H9 (cell line): ENCODE results near the gene IL6R. TPM values are rescaled to one million over a fixed set of nuclear protein-coding genes. Genes with fewer than 3 reads are reported as not detected.

Experiments used
- DNase-seq: peaks from one replicate; pipeline ENCODE4 v3.0.0-alpha.2; 2017
- H2AFZ ChIP-seq: one replicate; pipeline ENCODE4 v1.6.1; 2013; ENCODE audit warnings: mild to moderate bottlenecking, low read length, control low read depth, moderate library complexity
- H2AK5ac ChIP-seq: 2 replicates; pipeline ENCODE4 v1.6.1; 2013; ENCODE audit warnings: low read length, control low read depth, mixed read lengths; ENCODE audit not compliant: insufficient read length
- H2BK120ac ChIP-seq: one replicate; pipeline ENCODE4 v1.6.1; 2013; ENCODE audit warnings: low read depth, mild to moderate bottlenecking, low read length, control low read depth, inconsistent platforms; ENCODE audit not compliant: poor library complexity, severe bottlenecking
- H2BK12ac ChIP-seq: 2 replicates; pipeline ENCODE4 v1.6.1; 2013; ENCODE audit warnings: low read length, control low read depth, mixed read lengths, low read depth; ENCODE audit not compliant: insufficient read length
- H2BK15ac ChIP-seq: 2 replicates; pipeline ENCODE4 v1.6.1; 2013; ENCODE audit warnings: low read depth, low read length, control low read depth
- H2BK20ac ChIP-seq: one replicate; pipeline ENCODE4 v1.6.1; 2013; ENCODE audit warnings: low read depth, mild to moderate bottlenecking, low read length, control low read depth, inconsistent platforms; ENCODE audit not compliant: poor library complexity, severe bottlenecking
- H2BK5ac ChIP-seq: 2 replicates; pipeline ENCODE4 v1.6.1; 2013; ENCODE audit warnings: low read length, control low read depth, mixed read lengths; ENCODE audit not compliant: insufficient read length
- H3K14ac ChIP-seq: 2 replicates; pipeline ENCODE4 v1.6.1; 2013; ENCODE audit warnings: low read length, control low read depth; ENCODE audit not compliant: insufficient read depth
- H3K18ac ChIP-seq: 2 replicates; pipeline ENCODE4 v1.6.1; 2013; ENCODE audit warnings: low read depth, mild to moderate bottlenecking, mixed read lengths, low read length, control low read depth; ENCODE audit not compliant: insufficient read length
- H3K23ac ChIP-seq: 2 replicates; pipeline ENCODE4 v1.6.1; 2013; ENCODE audit warnings: low read length, control low read depth, mixed read lengths, low read depth; ENCODE audit not compliant: insufficient read length
- H3K23me2 ChIP-seq: 2 replicates; pipeline ENCODE4 v1.6.1; 2013; ENCODE audit warnings: low read depth, mild to moderate bottlenecking, mixed read lengths, low read length, control low read depth; ENCODE audit not compliant: insufficient read length, poor library complexity, severe bottlenecking
- H3K27ac ChIP-seq: 2 replicates; pipeline ENCODE4 v1.5.1; 2013; ENCODE audit warnings: low read length, control low read depth, mixed read lengths, low read depth; ENCODE audit not compliant: insufficient read length
- H3K27me3 ChIP-seq: 2 replicates; pipeline ENCODE4 v1.6.1; 2013; ENCODE audit warnings: low read length, control low read depth, inconsistent platforms; ENCODE audit not compliant: insufficient read depth
- H3K4ac ChIP-seq: 2 replicates; pipeline ENCODE4 v1.6.1; 2013; ENCODE audit warnings: low read depth, mild to moderate bottlenecking, control low read depth, inconsistent platforms, low read length, moderate library complexity
- H3K4me1 ChIP-seq: 2 replicates; pipeline ENCODE4 v1.6.1; 2013; ENCODE audit warnings: low read length, control low read depth, inconsistent platforms; ENCODE audit not compliant: insufficient read depth
- H3K4me2 ChIP-seq: 2 replicates; pipeline ENCODE4 v1.6.1; 2013; ENCODE audit warnings: low read length, control low read depth, mixed read lengths; ENCODE audit not compliant: insufficient read length, insufficient read depth
- H3K56ac ChIP-seq: 2 replicates; pipeline ENCODE4 v1.6.1; 2013; ENCODE audit warnings: low read depth, mild to moderate bottlenecking, mixed read lengths, low read length, control low read depth; ENCODE audit not compliant: insufficient read length
- H3K79me1 ChIP-seq: 2 replicates; pipeline ENCODE4 v1.6.1; 2013; ENCODE audit warnings: low read depth, mild to moderate bottlenecking, moderate library complexity, low read length, control low read depth, inconsistent platforms; ENCODE audit not compliant: insufficient read depth, poor library complexity, severe bottlenecking
- H3K79me2 ChIP-seq: 2 replicates; pipeline ENCODE4 v1.6.1; 2013; ENCODE audit warnings: low read length, control low read depth, inconsistent platforms; ENCODE audit not compliant: insufficient read depth
- H3K9ac ChIP-seq: 2 replicates; pipeline ENCODE4 v1.6.1; 2013; ENCODE audit warnings: low read length, control low read depth, mixed read lengths; ENCODE audit not compliant: insufficient read length; ENCODE audit errors: extremely low read depth
- H3K9me3 ChIP-seq: one replicate; pipeline ENCODE4 v1.6.1; 2013; ENCODE audit warnings: low read depth, low read length, inconsistent platforms; ENCODE audit not compliant: control insufficient read depth
- H3T11ph ChIP-seq: one replicate; pipeline ENCODE4 v1.6.1; 2013; ENCODE audit warnings: mild to moderate bottlenecking, low read length, control low read depth, inconsistent platforms
- H4K20me1 ChIP-seq: one replicate; pipeline ENCODE4 v1.6.1; 2013; ENCODE audit not compliant: control insufficient read depth, insufficient read length, insufficient read depth
- H4K5ac ChIP-seq: 2 replicates; pipeline ENCODE4 v1.6.1; 2013; ENCODE audit warnings: low read depth, mild to moderate bottlenecking, mixed read lengths, low read length, control low read depth; ENCODE audit not compliant: insufficient read length
- H4K8ac ChIP-seq: replicated peaks from 2 replicates; pipeline ENCODE4 v1.6.1; 2013; ENCODE audit warnings: low read length, control low read depth, mixed read lengths, low read depth; ENCODE audit not compliant: insufficient read length
- H4K91ac ChIP-seq: 2 replicates; pipeline ENCODE4 v1.6.1; 2013; ENCODE audit warnings: low read depth, mild to moderate bottlenecking, moderate library complexity, mixed read lengths, low read length, control low read depth; ENCODE audit not compliant: insufficient read length
- H3K27ac Mint-ChIP-seq, 3 experiments: 2 replicates in 2 of 3; 3 replicates in 1 of 3; pipeline ENCODE4 v1.8.0; 2020 to 2021; ENCODE audit warnings: mixed read lengths in 3 of 3, mild to moderate bottlenecking in 1 of 3, moderate library complexity in 1 of 3
- H3K27me3 Mint-ChIP-seq: 2 replicates; pipeline ENCODE4 v1.8.0; 2021; ENCODE audit warnings: low read depth, mild to moderate bottlenecking, moderate library complexity, mixed read lengths
- H3K36me3 Mint-ChIP-seq, 3 experiments: 2 replicates in 2 of 3; 3 replicates in 1 of 3; pipeline ENCODE4 v1.8.0; 2020 to 2021; ENCODE audit warnings: low read depth in 3 of 3, mixed read lengths in 3 of 3; ENCODE audit not compliant: insufficient read depth in 1 of 3
- H3K4me1 Mint-ChIP-seq, 2 experiments: 2 replicates each; pipeline ENCODE4 v1.8.0; 2020; ENCODE audit warnings: mixed read lengths in 2 of 2
- H3K4me3 Mint-ChIP-seq, 2 experiments: 2 replicates in 1 of 2; 3 replicates in 1 of 2; pipeline ENCODE4 v1.8.0; 2020 to 2021; ENCODE audit warnings: mild to moderate bottlenecking in 2 of 2, mixed read lengths in 2 of 2, moderate library complexity in 1 of 2
- H3K9me3 Mint-ChIP-seq, 2 experiments: 2 replicates in 1 of 2; 3 replicates in 1 of 2; pipeline ENCODE4 v1.8.0; 2020; ENCODE audit warnings: mild to moderate bottlenecking in 2 of 2, mixed read lengths in 2 of 2, moderate library complexity in 1 of 2
- WGBS: extraction: QIAGEN DNeasy Blood & Tissue Kit; methylation state at CpG from one replicate; pipeline ENCODE4 v1.1.7; 2013; ENCODE audit warnings: missing lambda C conversion rate, low lambda C conversion rate, mixed read lengths; ENCODE audit not compliant: insufficient read length; ENCODE audit errors: extremely low coverage; 5-methylcytosine and 5-hydroxymethylcytosine counted together
- total RNA-seq: library from RNA; stranded (reverse); gene quantifications from 2 replicates; pipeline ENCODE4 v1.2.1, GENCODE V29; 2021
- TF ChIP-seq, protein P1 (sequence below): fragments of 200-600 bp; sonication (generic); conservative IDR thresholded peaks from 3 replicates; pipeline ENCODE4 v1.8.0; 2021; ENCODE audit warnings: antibody characterized with exemption, mild to moderate bottlenecking

IL6R gene
- total RNA-seq, 1 experiment from 2014 or later = 1.7 TPM

GRCh38 chr1:154435599-154436200 is 30.6 kb downstream of the IL6R start:
- TF ChIP-seq, protein P1, sequence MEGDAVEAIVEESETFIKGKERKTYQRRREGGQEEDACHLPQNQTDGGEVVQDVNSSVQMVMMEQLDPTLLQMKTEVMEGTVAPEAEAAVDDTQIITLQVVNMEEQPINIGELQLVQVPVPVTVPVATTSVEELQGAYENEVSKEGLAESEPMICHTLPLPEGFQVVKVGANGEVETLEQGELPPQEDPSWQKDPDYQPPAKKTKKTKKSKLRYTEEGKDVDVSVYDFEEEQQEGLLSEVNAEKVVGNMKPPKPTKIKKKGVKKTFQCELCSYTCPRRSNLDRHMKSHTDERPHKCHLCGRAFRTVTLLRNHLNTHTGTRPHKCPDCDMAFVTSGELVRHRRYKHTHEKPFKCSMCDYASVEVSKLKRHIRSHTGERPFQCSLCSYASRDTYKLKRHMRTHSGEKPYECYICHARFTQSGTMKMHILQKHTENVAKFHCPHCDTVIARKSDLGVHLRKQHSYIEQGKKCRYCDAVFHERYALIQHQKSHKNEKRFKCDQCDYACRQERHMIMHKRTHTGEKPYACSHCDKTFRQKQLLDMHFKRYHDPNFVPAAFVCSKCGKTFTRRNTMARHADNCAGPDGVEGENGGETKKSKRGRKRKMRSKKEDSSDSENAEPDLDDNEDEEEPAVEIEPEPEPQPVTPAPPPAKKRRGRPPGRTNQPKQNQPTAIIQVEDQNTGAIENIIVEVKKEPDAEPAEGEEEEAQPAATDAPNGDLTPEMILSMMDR = no peak
- H3K56ac ChIP-seq = no peak overlapping the region

More at GRCh38 chr1:154435599-154436200, 30.6 kb downstream of the IL6R start:
- Histone ChIP-seq H4K20me1 (no peaks in the 10 kb centered on the region), H2BK15ac (no peak overlapping the region), H3K14ac (no peak overlapping the region), H3T11ph (no peak overlapping the region), H2BK5ac (no peak overlapping the region), H4K91ac (no peak overlapping the region), H3K9ac (no peak overlapping the region), H3K27me3 (no peaks in the 10 kb centered on the region), H3K9me3 (no peaks in the 10 kb centered on the region), H3K23ac (no peak overlapping the region), H2BK12ac (no peak overlapping the region), H4K8ac (no peak overlapping the region), H2BK20ac (no peak overlapping the region), H3K79me2 (no peaks in the 10 kb centered on the region), H3K79me1 (no peaks in the 10 kb centered on the region), H3K27ac (no peak overlapping the region), H2AFZ (no peak overlapping the region), H3K4me1 (no peaks in the 10 kb centered on the region; the same call in 1 of the 2 replicates), H3K4me2 (no peak overlapping the region), H3K18ac (no peak overlapping the region), H4K5ac (no peak overlapping the region), H3K23me2 (no peaks in the 10 kb centered on the region), H2AK5ac (no peak overlapping the region), H3K4ac (no peak overlapping the region), H2BK120ac (no peak overlapping the region)
- H3K9me3 Mint-ChIP-seq = no peaks in the 10 kb centered on the region
- WGBS = no CpG with 5 or more reads among the region's 15 CpGs
- no peaks in the 10 kb centered on the region for H3K36me3 Mint-ChIP-seq
- H3K27ac Mint-ChIP-seq = no peak overlapping the region
- DNase-seq = no peak
- no peaks in the 10 kb centered on the region for H3K27me3 Mint-ChIP-seq
- H3K4me1 Mint-ChIP-seq = peaks cover 24 to 27% of the 10 kb centered on the region in 2 experiments
- no peak overlapping the region for H3K4me3 Mint-ChIP-seq
